Neural cell (in vitro differentiated cells): ENCODE results near the gene ASIC2. TPM values are rescaled to one million over a fixed set of nuclear protein-coding genes. Genes with fewer than 3 reads are reported as not detected.

ENCODE experiments used
- H2AFZ ChIP-seq: fragments of 200-600, 300-800 bp; sonication (generic), shearing (Covaris generic); 2 replicates; pipeline ENCODE4 v1.6.0; 2014; ENCODE audit warnings: low read depth, mild to moderate bottlenecking, antibody characterized with exemption, low read length, moderate library complexity
- H3F3A ChIP-seq: fragments of 200-600 bp; shearing (Covaris generic); 2 replicates; pipeline ENCODE4 v1.6.1; 2016; ENCODE audit warnings: mild to moderate bottlenecking, moderate library complexity, mixed read lengths, antibody characterized with exemption, low read length; ENCODE audit not compliant: insufficient read depth, poor library complexity, severe bottlenecking
- H3K27ac ChIP-seq: fragments of 200-600, 300-800 bp; sonication (generic), shearing (Covaris generic); 2 replicates; pipeline ENCODE4 v1.5.1; 2014; ENCODE audit warnings: mild to moderate bottlenecking, low read length, moderate library complexity
- H3K27me3 ChIP-seq: fragments of 300-800, 200-600 bp; sonication (generic), shearing (Covaris generic); 2 replicates; pipeline ENCODE4 v1.6.0; 2014; ENCODE audit warnings: mild to moderate bottlenecking, low read depth, low read length, moderate library complexity; ENCODE audit not compliant: insufficient read depth
- H3K36me3 ChIP-seq: fragments of 300-800, 200-600 bp; sonication (generic), shearing (Covaris generic); 2 replicates; pipeline ENCODE4 v1.5.1; 2014; ENCODE audit warnings: mild to moderate bottlenecking, antibody characterized with exemption, low read length, moderate library complexity; ENCODE audit not compliant: insufficient read depth
- H3K4me2 ChIP-seq: fragments of 300-800, 200-600 bp; sonication (generic), shearing (Covaris generic); 2 replicates; pipeline ENCODE4 v1.6.0; 2014; ENCODE audit warnings: mild to moderate bottlenecking, low read length
- H3K4me3 ChIP-seq: fragments of 300-800, 200-600 bp; sonication (generic), shearing (Covaris generic); 2 replicates; pipeline ENCODE4 v1.5.1; 2014; ENCODE audit warnings: mild to moderate bottlenecking, low read length, moderate library complexity
- H3K79me2 ChIP-seq: fragments of 200-600 bp; shearing (Covaris generic); replicated peaks from 2 replicates; pipeline ENCODE4 v1.6.0; 2014; ENCODE audit warnings: mild to moderate bottlenecking, low read length, moderate library complexity; ENCODE audit not compliant: insufficient read depth
- H3K9ac ChIP-seq: fragments of 300-800, 200-600 bp; sonication (generic), shearing (Covaris generic); 2 replicates; pipeline ENCODE4 v1.6.1; 2016; ENCODE audit warnings: mild to moderate bottlenecking, low read length, mixed read lengths
- H3K9me2 ChIP-seq: fragments of 200-600 bp; shearing (Covaris generic); 2 replicates; pipeline ENCODE4 v1.6.1; 2016; ENCODE audit warnings: mild to moderate bottlenecking, low read length, mixed read lengths; ENCODE audit not compliant: insufficient read depth
- H3K9me3 ChIP-seq: fragments of 200-600, 300-800 bp; sonication (generic), shearing (Covaris generic); 2 replicates; pipeline ENCODE4 v1.6.1; 2016; ENCODE audit warnings: mild to moderate bottlenecking, mixed run types, low read length, moderate library complexity, mixed read lengths
- H4K20me1 ChIP-seq: fragments of 200-600 bp; shearing (Covaris generic); 2 replicates; pipeline ENCODE4 v1.6.1; 2016; ENCODE audit warnings: mild to moderate bottlenecking, mixed run types; ENCODE audit not compliant: insufficient read depth
- CTCF ChIP-seq: fragments of 450-650 bp; IDR thresholded peaks from 2 replicates; pipeline ENCODE4 v1.5.1; 2014; ENCODE audit warnings: antibody characterized with exemption, mild to moderate bottlenecking, moderate library complexity; ENCODE audit not compliant: poor library complexity, severe bottlenecking
- EP300 ChIP-seq: fragments of 450-650 bp; conservative IDR thresholded peaks from 2 replicates; pipeline ENCODE4 v1.6.1; 2014; ENCODE audit warnings: antibody characterized with exemption, mild to moderate bottlenecking, moderate library complexity; ENCODE audit not compliant: poor library complexity, severe bottlenecking
- EZH2 ChIP-seq: fragments of 200-600, 300-800 bp; shearing (Covaris generic), sonication (generic); IDR thresholded peaks from 2 replicates; pipeline ENCODE4 v1.6.1; 2014; ENCODE audit warnings: antibody characterized with exemption, low read length, borderline replicate concordance, mild to moderate bottlenecking; ENCODE audit not compliant: insufficient read depth, poor library complexity, severe bottlenecking
- MXI1 ChIP-seq: fragments of 450-650 bp; conservative IDR thresholded peaks from 2 replicates; pipeline ENCODE4 v1.6.1; 2014; ENCODE audit warnings: antibody characterized with exemption, mild to moderate bottlenecking; ENCODE audit not compliant: poor library complexity, severe bottlenecking
- POLR2AphosphoS5 ChIP-seq: IDR thresholded peaks from 2 replicates; pipeline ENCODE4 v1.6.1; 2012
- RAD21 ChIP-seq: fragments of 450-650 bp; conservative IDR thresholded peaks from 2 replicates; pipeline ENCODE4 v1.6.1; 2014; ENCODE audit warnings: antibody characterized with exemption, mild to moderate bottlenecking, moderate library complexity
- REST ChIP-seq: IDR thresholded peaks from 2 replicates; pipeline ENCODE4 v1.6.1; 2012; ENCODE audit warnings: borderline replicate concordance
- SMC3 ChIP-seq: fragments of 450-650 bp; conservative IDR thresholded peaks from 2 replicates; pipeline ENCODE4 v1.6.1; 2014; ENCODE audit warnings: antibody characterized with exemption, mild to moderate bottlenecking, moderate library complexity; ENCODE audit not compliant: poor library complexity
- TAF1 ChIP-seq: IDR thresholded peaks from 2 replicates; pipeline ENCODE4 v1.6.1; 2012; ENCODE audit warnings: low read depth
- polyA plus RNA-seq: library from polyadenylated mRNA; depleted of rRNA; stranded (reverse); fragments of >200 nt; gene quantifications from 2 replicates; pipeline ENCODE4 v1.2.3, GENCODE V29; 2014

The ASIC2 gene
- polyA plus RNA-seq, 1 donor from 2014 or later = 2.4 TPM

GRCh38 chr17:33013596-33014375, 279.3 kb downstream of the ASIC2 start:
- Histone ChIP-seq H3K79me2 (no peaks in the 10 kb centered on the region), H4K20me1 (no peaks in the 10 kb centered on the region), H3K4me2 (no peak overlapping the region), H3K4me3 (no peak overlapping the region), H3F3A (no peaks in the 10 kb centered on the region), H2AFZ (no peak overlapping the region), H3K27me3 (no peaks in the 10 kb centered on the region), H3K9ac (no peak overlapping the region), H3K27ac (no peak overlapping the region), H3K36me3 (no peaks in the 10 kb centered on the region), H3K9me3 (no peaks in the 10 kb centered on the region), H3K9me2 (no peaks in the 10 kb centered on the region)
- TF ChIP-seq TAF1 (no peak), MXI1 (no peak), RAD21 (no peak), POLR2AphosphoS5 (no peak), SMC3 (no peak), REST (no peak)

GRCh38 chr17:33012522-33013033, 280.5 kb downstream of the ASIC2 start:
- H3K27me3 ChIP-seq = no peaks in the 10 kb centered on the region
- H3K4me2 ChIP-seq = no peak overlapping the region
- H3K9ac ChIP-seq = no peak overlapping the region
- H3F3A ChIP-seq = no peaks in the 10 kb centered on the region
- H3K36me3 ChIP-seq = no peaks in the 10 kb centered on the region
- H3K9me3 ChIP-seq = no peaks in the 10 kb centered on the region
- TF ChIP-seq SMC3 (no peak), RAD21 (no peak), POLR2AphosphoS5 (no peak), MXI1 (no peak), EP300 (no peak), TAF1 (no peak), REST (no peak), EZH2 (no peak), CTCF (no peak)
- H4K20me1 ChIP-seq = no peaks in the 10 kb centered on the region
- H2AFZ ChIP-seq = no peak overlapping the region
- H3K27ac ChIP-seq = no peak overlapping the region
- no peaks in the 10 kb centered on the region for H3K79me2 ChIP-seq
- H3K9me2 ChIP-seq = no peaks in the 10 kb centered on the region
- H3K4me3 ChIP-seq = no peak overlapping the region
